T-cell (primary cell): ENCODE data around the gene LMF1. TPM values are rescaled to one million over a fixed set of nuclear protein-coding genes. Genes with fewer than 3 reads are reported as not detected.

Experiments
- ATAC-seq, 4 experiments: fragments of 200-7000 bp in 3 of 4; fragments of 150-1000 bp in 1 of 4; cut with Tn5 transposase; replicated peaks in 1 of 4; 1 replicate in 3 of 4; 2 replicates in 1 of 4; pipeline ENCODE4 v1.10.0; 2021; ENCODE audit warnings: moderate library complexity in 3 of 4, mild to moderate bottlenecking in 2 of 4, moderate number of reproducible peaks in 1 of 4
- CTCF ChIA-PET, 2 donors: fragments of 300-600 bp; sonication (Branson Sonifier 250); formaldehyde crosslinking; loops; one replicate each; lab custom pipeline; 2022; ENCODE audit warnings: antibody characterized with exemption in 2 of 2; lab: Charles Lee
- POLR2A ChIA-PET, 2 donors: fragments of 300-600 bp; sonication (Branson Sonifier 250); formaldehyde crosslinking; loops; one replicate each; lab custom pipeline; 2022; ENCODE audit warnings: antibody characterized with exemption in 2 of 2; lab: Charles Lee
- DNase-seq, 35 experiments: peaks; one replicate each; pipeline versions ENCODE4 v3.0.0 to v3.0.0-alpha.2; 2013 to 2023
- H3K27ac ChIP-seq: one replicate; pipeline ENCODE4 v1.5.1; 2013; ENCODE audit warnings: low read length
- H3K27me3 ChIP-seq, 2 experiments: replicated peaks in 1 of 2; 1 replicate in 1 of 2; 2 replicates in 1 of 2; pipeline versions ENCODE4 v1.6.1 to v1.7.0; 2013; ENCODE audit warnings: low read length in 1 of 2, mixed read lengths in 1 of 2; ENCODE audit not compliant: control insufficient read depth in 2 of 2, insufficient read depth in 2 of 2; ENCODE audit errors: extremely low read depth in 1 of 2
- H3K36me3 ChIP-seq, 2 donors: 1 replicate in 1 of 2; 2 replicates in 1 of 2; pipeline versions ENCODE4 v1.6.1 to v1.7.0; 2013; ENCODE audit warnings: low read length in 1 of 2; ENCODE audit not compliant: control insufficient read depth in 2 of 2, insufficient read depth in 1 of 2; ENCODE audit errors: extremely low read depth in 1 of 2
- H3K4me1 ChIP-seq, 2 experiments: 1 replicate in 1 of 2; 2 replicates in 1 of 2; pipeline versions ENCODE4 v1.6.1 to v1.7.0; 2013; ENCODE audit warnings: low read length in 2 of 2, mixed read lengths in 1 of 2; ENCODE audit not compliant: insufficient read depth in 2 of 2, control insufficient read depth in 1 of 2; ENCODE audit errors: extremely low read depth in 1 of 2
- H3K4me3 ChIP-seq, 2 donors: 1 replicate in 1 of 2; 2 replicates in 1 of 2; pipeline versions ENCODE4 v1.5.1 to v1.7.0; 2013; ENCODE audit warnings: mild to moderate bottlenecking in 2 of 2, low read length in 1 of 2, moderate library complexity in 1 of 2; ENCODE audit not compliant: control insufficient read depth in 1 of 2; ENCODE audit errors: extremely low read depth in 1 of 2
- H3K9me3 ChIP-seq: 2 replicates; pipeline ENCODE4 v1.7.0; 2013
- H3K27ac Mint-ChIP-seq, 2 donors: one replicate each; pipeline ENCODE4 v1.8.0; 2020 to 2021; ENCODE audit warnings: mild to moderate bottlenecking in 2 of 2, mixed read lengths in 2 of 2
- H3K27me3 Mint-ChIP-seq, 2 donors: one replicate each; pipeline ENCODE4 v1.8.0; 2021 to 2022; ENCODE audit warnings: mixed read lengths in 2 of 2
- H3K36me3 Mint-ChIP-seq: one replicate; pipeline ENCODE4 v1.8.0; 2021; ENCODE audit warnings: mixed read lengths
- H3K4me1 Mint-ChIP-seq, 3 donors: one replicate each; pipeline ENCODE4 v1.8.0; 2020 to 2022; ENCODE audit warnings: mixed read lengths in 3 of 3, mild to moderate bottlenecking in 1 of 3
- H3K4me3 Mint-ChIP-seq, 3 donors: one replicate each; pipeline ENCODE4 v1.8.0; 2020 to 2022; ENCODE audit warnings: mild to moderate bottlenecking in 3 of 3, mixed read lengths in 3 of 3, moderate library complexity in 3 of 3
- H3K9me3 Mint-ChIP-seq, 3 donors: one replicate each; pipeline ENCODE4 v1.8.0; 2020 to 2022; ENCODE audit warnings: mixed read lengths in 3 of 3
- WGBS: methylation state at CpG from one replicate; pipeline ENCODE4 v1.1.5; 2013; ENCODE audit warnings: missing lambda C conversion rate; ENCODE audit not compliant: insufficient coverage; 5-methylcytosine and 5-hydroxymethylcytosine counted together
- total RNA-seq, 35 experiments: library from RNA in 6 of 35; stranded (reverse) in 6 of 35; fragments of 120-200 nt in 1 of 35; gene quantifications; one replicate each; pipeline versions ENCODE4 v1.2.1 to v1.2.4 and lab custom pipeline; 2013 to 2026

Gene LMF1
- total RNA-seq, 5 donors from 2014 or later (not counting 1 experiment from before 2014, with no cell fraction given): 46.6 to 59.4 (median 51.1) TPM

DNA sequence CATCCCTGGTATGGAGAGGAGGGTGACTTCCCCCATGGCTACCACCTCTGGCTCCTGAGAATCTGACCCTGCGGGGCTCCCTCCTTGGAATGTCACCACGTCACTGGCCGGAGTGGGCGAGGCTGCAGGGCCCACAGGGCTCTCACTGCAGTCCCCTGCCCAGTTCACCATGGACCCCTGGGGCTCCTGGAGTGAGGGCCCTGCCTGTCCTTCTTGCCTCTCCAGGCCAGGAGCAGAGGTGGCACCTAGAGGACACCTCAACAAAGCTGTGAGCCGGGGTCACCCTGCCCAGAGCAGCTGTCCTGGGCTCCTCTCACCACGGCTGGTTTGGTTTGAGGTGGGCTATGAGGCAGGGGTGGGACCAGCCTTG lies 102.4 kb downstream of the LMF1 start:
- Mint-ChIP-seq H3K36me3 (peaks cover 11% of the 10 kb centered on the region), H3K4me3 (no peak overlapping the region), H3K27ac (no peak overlapping the region), H3K9me3 (peaks cover 0 to 1% (median 0%) of the 10 kb centered on the region in 3 donors), H3K27me3 (no peaks in the 10 kb centered on the region), H3K4me1 (no peaks in the 10 kb centered on the region)
- DNase-seq (no peak), ATAC-seq (no peak)
- H3K27me3 ChIP-seq: no peaks in the 10 kb centered on the region
- WGBS: 100% methylated on average over 4 of the region's 6 CpGs
- no peak overlapping the region for H3K4me3 ChIP-seq
- POLR2A ChIA-PET: no interaction called here
- CTCF ChIA-PET: no interaction called here
- peaks cover 10 to 23% of the 10 kb centered on the region in 2 donors for H3K36me3 ChIP-seq
- no peak overlapping the region for H3K27ac ChIP-seq
- H3K9me3 ChIP-seq: no peaks in the 10 kb centered on the region
- no peaks in the 10 kb centered on the region for H3K4me1 ChIP-seq

DNA sequence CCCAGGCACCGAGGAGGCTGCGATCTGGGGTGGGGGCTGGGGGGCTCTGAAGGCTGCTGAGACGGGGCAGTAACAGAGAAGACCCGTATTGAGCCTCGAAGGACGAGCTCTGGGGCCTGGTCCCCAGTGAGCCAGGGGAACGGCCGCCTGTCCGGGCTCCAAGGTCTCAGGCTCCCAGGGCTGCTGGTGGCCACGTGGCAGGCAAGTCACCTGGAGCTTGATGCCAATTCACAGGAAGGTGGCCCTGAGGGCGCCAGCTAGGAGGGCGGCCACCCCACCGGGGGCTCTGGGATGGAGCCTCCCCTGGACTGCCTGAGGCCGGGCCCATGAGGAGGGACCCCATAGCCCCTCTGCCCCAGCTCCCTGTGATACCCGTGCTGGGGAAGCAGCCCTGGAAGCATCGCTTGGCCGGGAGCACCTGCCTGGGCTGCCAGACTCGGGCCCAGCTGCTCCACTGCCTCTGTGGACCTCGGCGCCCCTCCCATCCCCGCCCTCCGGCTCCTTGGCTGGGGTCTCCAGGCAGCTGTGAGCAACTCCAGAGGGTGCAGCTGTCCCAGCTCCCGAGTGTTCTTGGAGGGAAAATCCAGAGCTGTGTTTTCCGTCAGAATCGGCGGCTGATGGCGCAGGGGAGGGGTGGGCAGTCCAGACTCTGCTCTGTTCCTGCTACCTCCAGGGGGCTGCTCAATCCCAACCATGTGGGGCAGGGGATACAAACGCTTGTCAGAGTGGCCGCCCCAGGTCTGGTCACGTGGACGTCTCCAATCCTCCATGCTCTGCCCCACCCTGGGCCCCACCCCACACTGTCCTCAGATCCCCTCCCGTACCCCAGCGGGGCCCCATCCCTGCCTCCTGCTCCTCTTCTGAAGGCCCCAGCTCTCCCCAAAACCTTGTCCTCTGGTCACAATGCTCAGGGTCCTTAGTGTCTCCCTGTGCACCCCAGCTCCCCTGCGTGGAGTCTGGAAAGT lies 103.1 kb downstream of the LMF1 start:
- H3K4me3 ChIP-seq: no peak overlapping the region
- H3K27ac ChIP-seq: no peak overlapping the region
- H3K4me1 ChIP-seq: no peaks in the 10 kb centered on the region
- no peaks in the 10 kb centered on the region for H3K9me3 ChIP-seq
- Mint-ChIP-seq H3K9me3 (peaks cover 0 to 5% (median 0%) of the 10 kb centered on the region in 3 donors), H3K4me3 (no peak overlapping the region), H3K27me3 (no peaks in the 10 kb centered on the region), H3K27ac (no peak overlapping the region), H3K4me1 (no peaks in the 10 kb centered on the region), H3K36me3 (peaks cover 11% of the 10 kb centered on the region)
- ChIA-PET POLR2A (no interaction called here), CTCF (no interaction called here)
- H3K27me3 ChIP-seq: no peaks in the 10 kb centered on the region
- H3K36me3 ChIP-seq: peaks cover 10 to 17% of the 10 kb centered on the region in 2 donors
- WGBS: 97% methylated on average over 26 of the region's 34 CpGs
- DNase-seq: no peak
- no peak for ATAC-seq

DNA sequence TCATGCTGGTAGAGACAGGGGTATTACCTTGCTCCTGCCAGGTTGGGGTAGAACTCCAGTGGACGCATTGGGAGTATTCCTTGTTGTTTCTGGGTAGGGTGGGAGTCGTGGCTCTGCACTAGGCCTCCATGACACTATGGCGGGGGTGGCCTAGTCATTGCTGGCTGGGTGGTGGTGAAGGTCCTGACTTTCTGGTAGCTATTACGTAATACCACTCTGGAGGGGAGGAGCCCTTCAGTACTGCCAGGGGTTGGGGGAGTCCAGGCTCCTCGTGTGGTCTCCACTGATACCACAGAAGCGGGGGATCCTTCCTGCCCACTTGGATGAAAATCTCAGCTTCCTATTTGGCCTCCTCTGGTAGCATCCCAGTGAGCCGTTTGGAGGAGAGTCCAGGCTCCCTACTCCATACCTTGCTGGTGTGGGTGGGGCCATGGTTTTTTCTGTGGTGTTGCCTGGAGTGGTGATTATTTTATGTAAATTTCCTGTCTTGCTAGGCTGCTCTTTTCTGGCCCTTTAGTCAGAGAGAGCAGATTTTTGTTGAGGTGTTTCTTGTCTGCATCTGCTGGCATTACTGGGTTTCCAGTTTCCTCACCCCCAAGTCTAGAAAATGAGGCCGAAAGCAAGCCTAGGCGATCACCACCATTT lies 104.4 kb downstream of the LMF1 start:
- Mint-ChIP-seq H3K36me3 (peaks cover 11% of the 10 kb centered on the region), H3K27ac (no peak overlapping the region), H3K4me1 (no peaks in the 10 kb centered on the region), H3K4me3 (no peak overlapping the region), H3K27me3 (no peaks in the 10 kb centered on the region), H3K9me3 (peaks cover 4 to 8% (median 6%) of the 10 kb centered on the region in 3 donors)
- 84% methylated on average over 6 of the region's 9 CpGs for WGBS
- Histone ChIP-seq H3K4me3 (no peak overlapping the region), H3K4me1 (no peaks in the 10 kb centered on the region), H3K27me3 (no peaks in the 10 kb centered on the region), H3K27ac (no peak overlapping the region), H3K9me3 (peaks cover 3% of the 10 kb centered on the region), H3K36me3 (peaks cover 8 to 13% of the 10 kb centered on the region in 2 donors)
- CTCF ChIA-PET: no interaction called here
- ATAC-seq: no peak
- no peak for DNase-seq
- POLR2A ChIA-PET: no interaction called here

DNA sequence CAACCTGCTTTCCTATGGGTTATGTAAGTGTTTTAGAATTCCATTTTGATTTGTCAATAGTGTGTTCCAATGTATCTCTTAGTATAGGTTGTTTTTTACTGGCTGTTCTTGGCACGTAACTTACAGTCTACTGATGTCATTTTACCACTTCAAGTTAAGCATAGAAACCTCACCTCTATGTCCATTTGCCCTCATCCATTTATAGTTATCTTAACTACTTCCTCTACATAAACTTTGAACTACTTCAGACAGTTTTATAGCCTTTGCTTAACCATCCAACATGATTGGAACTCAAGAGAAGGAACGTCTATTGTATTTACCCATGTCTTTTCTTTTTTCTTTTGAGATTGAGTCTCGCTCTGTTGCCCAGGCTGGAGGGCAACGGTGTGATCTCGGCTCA lies 105.8 kb downstream of the LMF1 start:
- H3K4me3 Mint-ChIP-seq: no peak overlapping the region
- ATAC-seq: no peak
- no peaks in the 10 kb centered on the region for H3K4me1 Mint-ChIP-seq
- H3K9me3 ChIP-seq: peaks cover 3% of the 10 kb centered on the region
- WGBS: 91% methylated on average over 4 of the region's 5 CpGs
- H3K36me3 Mint-ChIP-seq: peaks cover 15% of the 10 kb centered on the region
- H3K27ac Mint-ChIP-seq: no peak overlapping the region
- H3K36me3 ChIP-seq: peaks cover 6 to 9% of the 10 kb centered on the region in 2 donors
- no peaks in the 10 kb centered on the region for H3K4me1 ChIP-seq
- no peaks in the 10 kb centered on the region for H3K27me3 ChIP-seq
- ChIA-PET CTCF (no interaction called here), POLR2A (no interaction called here)
- H3K9me3 Mint-ChIP-seq: peaks cover 7 to 15% (median 13%) of the 10 kb centered on the region in 3 donors
- no peak overlapping the region for H3K27ac ChIP-seq
- H3K4me3 ChIP-seq: no peak overlapping the region
- no peak for DNase-seq
- no peaks in the 10 kb centered on the region for H3K27me3 Mint-ChIP-seq

DNA sequence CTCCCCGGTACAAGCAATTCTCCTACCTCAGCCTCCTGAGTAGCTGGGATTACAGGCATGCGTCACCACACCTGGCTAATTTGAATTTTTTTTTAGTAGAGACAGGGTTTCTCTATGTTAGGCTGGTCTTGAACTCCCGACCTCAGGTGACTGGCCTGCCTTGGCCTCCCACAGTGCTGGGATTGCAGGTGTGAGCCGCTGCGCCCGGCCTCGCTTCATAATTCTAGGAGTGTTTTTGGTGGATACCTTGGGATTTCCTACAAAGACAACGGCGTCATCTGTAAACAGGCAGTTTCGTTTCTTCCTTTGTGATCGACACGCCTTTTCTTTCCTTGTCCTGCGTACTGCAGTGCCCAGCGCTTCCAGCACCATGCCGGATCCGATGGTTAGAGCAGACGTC lies 109.3 kb downstream of the LMF1 start:
- ChIA-PET POLR2A (no interaction called here), CTCF (no interaction called here)
- H3K4me1 ChIP-seq: no peaks in the 10 kb centered on the region
- peaks cover 3% of the 10 kb centered on the region for H3K9me3 ChIP-seq
- H3K36me3 ChIP-seq: peaks cover 0 to 4% of the 10 kb centered on the region in 2 donors
- WGBS: 98% methylated on average over 10 of the region's 17 CpGs
- Mint-ChIP-seq H3K9me3 (peaks cover 7 to 15% (median 13%) of the 10 kb centered on the region in 3 donors), H3K4me3 (no peak overlapping the region), H3K4me1 (no peaks in the 10 kb centered on the region), H3K27ac (no peak overlapping the region), H3K27me3 (no peaks in the 10 kb centered on the region), H3K36me3 (peaks cover 11% of the 10 kb centered on the region)
- no peaks in the 10 kb centered on the region for H3K27me3 ChIP-seq
- H3K27ac ChIP-seq: no peak overlapping the region
- no peak for DNase-seq
- no peak for ATAC-seq
- H3K4me3 ChIP-seq: peak overlapping the region in 1 of 2 donors; percentile 5

DNA sequence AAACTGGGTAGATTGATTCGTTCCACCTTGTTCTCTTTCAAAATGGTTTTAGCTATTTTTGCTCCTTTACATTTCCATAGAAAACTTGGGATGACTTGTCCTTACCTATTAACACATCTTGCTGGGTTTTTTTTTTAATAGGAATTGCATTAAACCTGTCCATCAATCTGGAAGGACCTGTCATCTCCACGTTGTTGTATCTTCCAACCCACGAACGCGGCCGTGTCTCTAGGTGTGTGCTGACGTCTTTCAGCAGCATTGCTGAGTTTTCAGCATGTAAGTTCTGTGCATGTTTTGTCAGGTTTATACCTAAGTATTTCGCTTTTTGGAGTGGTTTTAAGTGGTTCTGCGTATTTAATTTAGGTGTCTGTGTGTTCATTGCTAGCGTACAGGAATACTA lies 109.9 kb downstream of the LMF1 start:
- Mint-ChIP-seq H3K4me1 (no peaks in the 10 kb centered on the region), H3K9me3 (peaks cover 7 to 15% (median 13%) of the 10 kb centered on the region in 3 donors), H3K27ac (no peak overlapping the region), H3K4me3 (no peak overlapping the region), H3K36me3 (peaks cover 7% of the 10 kb centered on the region), H3K27me3 (no peaks in the 10 kb centered on the region)
- no peak overlapping the region for H3K27ac ChIP-seq
- CTCF ChIA-PET: no interaction called here
- no peaks in the 10 kb centered on the region for H3K4me1 ChIP-seq
- no peak overlapping the region for H3K4me3 ChIP-seq
- no peak for ATAC-seq
- WGBS: 88% methylated on average over 7 of the region's 10 CpGs
- POLR2A ChIA-PET: no interaction called here
- no peaks in the 10 kb centered on the region for H3K27me3 ChIP-seq
- peaks cover 3% of the 10 kb centered on the region for H3K9me3 ChIP-seq
- H3K36me3 ChIP-seq: peaks cover 0 to 3% of the 10 kb centered on the region in 2 donors
- no peak for DNase-seq
